Upper lobe of left lung (tissue), 6 donors: ENCODE results near the gene GPATCH2. TPM values are rescaled to one million over a fixed set of nuclear protein-coding genes. Genes with fewer than 3 reads are reported as not detected.

Experiments
- ATAC-seq, 2 donors: fragments of 200-7000 bp; cut with Tn5 transposase; one replicate each; pipeline ENCODE4 v1.9.1; 2022; ENCODE audit warnings: mild to moderate bottlenecking in 2 of 2, moderate library complexity in 2 of 2; ENCODE audit not compliant: low FRiP score in 2 of 2
- DNase-seq, 2 donors: peaks; one replicate each; pipeline ENCODE4 v3.0.0-alpha.2; 2019 to 2020
- H3K27ac ChIP-seq, 4 donors: fragments of 200-600 bp; sonication (generic); one replicate each; pipeline ENCODE4 v1.5.1; 2016 to 2019
- H3K27me3 ChIP-seq, 4 donors: fragments of 200-600 bp; sonication (generic); one replicate each; pipeline ENCODE4 v1.5.1; 2017 to 2019
- H3K36me3 ChIP-seq, 4 donors: fragments of 200-600 bp; sonication (generic); one replicate each; pipeline ENCODE4 v1.5.1; 2016 to 2019
- H3K4me1 ChIP-seq, 4 donors: fragments of 200-600 bp; sonication (generic); one replicate each; pipeline ENCODE4 v1.5.1; 2018 to 2019
- H3K4me3 ChIP-seq, 4 donors: fragments of 200-600 bp; sonication (generic); one replicate each; pipeline ENCODE4 v1.5.1; 2017 to 2019; ENCODE audit warnings: mild to moderate bottlenecking in 2 of 4, moderate library complexity in 1 of 4
- H3K9me3 ChIP-seq, 4 donors: fragments of 200-600 bp; sonication (generic); one replicate each; pipeline ENCODE4 v1.5.1; 2018 to 2019
- EP300 ChIP-seq, 4 donors: sonication (generic); formaldehyde crosslinking; IDR thresholded peaks; one replicate each; pipeline ENCODE4 v1.5.1; 2017; ENCODE audit warnings: antibody characterized with exemption in 4 of 4, control low read depth in 2 of 4
- POLR2A ChIP-seq, 4 donors: fragments of 450-650 bp; IDR thresholded peaks; one replicate each; pipeline ENCODE4 v1.5.1; 2016 to 2017; ENCODE audit warnings: antibody characterized with exemption in 4 of 4, mild to moderate bottlenecking in 2 of 4
- POLR2AphosphoS5 ChIP-seq, 2 donors: sonication (generic); formaldehyde crosslinking; IDR thresholded peaks; one replicate each; pipeline ENCODE4 v1.5.1; 2017; ENCODE audit warnings: antibody characterized with exemption in 2 of 2
- WGBS, 2 donors: methylation state at CpG; one replicate each; pipeline ENCODE4 v1.1.5; 2017 to 2018; 5-methylcytosine and 5-hydroxymethylcytosine counted together
- total RNA-seq, 6 donors: library from RNA; depleted of rRNA in 4 of 6; stranded (reverse); fragments of >200 nt in 4 of 6; gene quantifications; one replicate each; pipeline versions ENCODE4 v1.1.0 to v1.2.1, GENCODE V29; 2016 to 2021
- TF ChIP-seq, protein P1 (sequence below), 6 experiments: fragments of 450-650 bp in 4 of 6; fragments of 200-600 bp in 2 of 6; sonication (generic) in 2 of 6; IDR thresholded peaks; one replicate each; pipeline ENCODE4 v1.5.1; 2016 to 2019; ENCODE audit warnings: antibody characterized with exemption in 6 of 6
- donor health status: DM: no; HTN: no; CAD: no; lungs with moderate emphysema.
- donor health status: DM: no; HTN: yes; CAD: no; lungs with severe emphysema.

The GPATCH2 gene
- total RNA-seq, 6 donors from 2014 or later, result 9.1 to 22.4 (median 15.1) TPM

DNA sequence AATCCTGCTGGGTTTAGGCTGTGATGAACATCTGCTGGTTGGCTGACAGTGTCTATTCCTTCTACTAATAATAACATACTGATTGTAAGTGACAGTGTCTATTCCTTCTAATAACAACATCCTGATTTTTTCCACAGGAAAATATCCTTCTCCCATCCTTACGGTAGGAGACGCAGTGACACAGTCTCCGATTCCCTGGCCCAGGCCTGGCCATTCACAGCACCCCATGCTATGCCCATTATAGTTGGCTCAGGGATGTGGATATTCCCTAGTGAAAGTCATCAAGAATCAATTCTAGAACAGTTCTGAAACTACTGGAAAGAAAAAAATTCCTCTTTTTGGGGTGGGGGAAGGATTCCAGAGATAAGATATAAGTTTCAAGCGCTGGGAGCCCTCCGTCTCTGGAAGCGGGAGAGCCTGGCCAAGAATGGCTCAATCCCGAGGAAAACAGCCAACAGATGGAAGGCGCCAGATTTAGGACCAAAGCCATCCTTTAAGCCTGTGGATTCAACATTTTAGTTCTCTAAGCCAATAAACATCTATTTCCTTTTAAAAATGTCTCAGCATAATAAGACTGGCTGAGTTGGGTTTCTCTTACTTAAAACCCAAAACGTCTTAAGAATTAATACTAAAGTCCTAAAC lies 88.6 kb downstream of the GPATCH2 start:
- WGBS, 2 donors, result 83 to 88% methylated on average over 9 of the region's 9 CpGs
- no peaks in the 10 kb centered on the region for H3K9me3 ChIP-seq
- H3K4me3 ChIP-seq, result no peak overlapping the region
- no peaks in the 10 kb centered on the region for H3K36me3 ChIP-seq
- H3K27me3 ChIP-seq, result no peaks in the 10 kb centered on the region
- TF ChIP-seq POLR2A (IDR thresholded peaks at IDR 0.05), result no peak
- no peak for TF ChIP-seq EP300 (IDR thresholded peaks at IDR 0.05)
- no peak for TF ChIP-seq POLR2AphosphoS5 (IDR thresholded peaks at IDR 0.05)
- TF ChIP-seq, protein P1, sequence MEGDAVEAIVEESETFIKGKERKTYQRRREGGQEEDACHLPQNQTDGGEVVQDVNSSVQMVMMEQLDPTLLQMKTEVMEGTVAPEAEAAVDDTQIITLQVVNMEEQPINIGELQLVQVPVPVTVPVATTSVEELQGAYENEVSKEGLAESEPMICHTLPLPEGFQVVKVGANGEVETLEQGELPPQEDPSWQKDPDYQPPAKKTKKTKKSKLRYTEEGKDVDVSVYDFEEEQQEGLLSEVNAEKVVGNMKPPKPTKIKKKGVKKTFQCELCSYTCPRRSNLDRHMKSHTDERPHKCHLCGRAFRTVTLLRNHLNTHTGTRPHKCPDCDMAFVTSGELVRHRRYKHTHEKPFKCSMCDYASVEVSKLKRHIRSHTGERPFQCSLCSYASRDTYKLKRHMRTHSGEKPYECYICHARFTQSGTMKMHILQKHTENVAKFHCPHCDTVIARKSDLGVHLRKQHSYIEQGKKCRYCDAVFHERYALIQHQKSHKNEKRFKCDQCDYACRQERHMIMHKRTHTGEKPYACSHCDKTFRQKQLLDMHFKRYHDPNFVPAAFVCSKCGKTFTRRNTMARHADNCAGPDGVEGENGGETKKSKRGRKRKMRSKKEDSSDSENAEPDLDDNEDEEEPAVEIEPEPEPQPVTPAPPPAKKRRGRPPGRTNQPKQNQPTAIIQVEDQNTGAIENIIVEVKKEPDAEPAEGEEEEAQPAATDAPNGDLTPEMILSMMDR (IDR thresholded peaks at IDR 0.05), result no peak
- DNase-seq (no peak), ATAC-seq (no peak)
- H3K27ac ChIP-seq, result no peak overlapping the region
- H3K4me1 ChIP-seq, result no peaks in the 10 kb centered on the region

DNA sequence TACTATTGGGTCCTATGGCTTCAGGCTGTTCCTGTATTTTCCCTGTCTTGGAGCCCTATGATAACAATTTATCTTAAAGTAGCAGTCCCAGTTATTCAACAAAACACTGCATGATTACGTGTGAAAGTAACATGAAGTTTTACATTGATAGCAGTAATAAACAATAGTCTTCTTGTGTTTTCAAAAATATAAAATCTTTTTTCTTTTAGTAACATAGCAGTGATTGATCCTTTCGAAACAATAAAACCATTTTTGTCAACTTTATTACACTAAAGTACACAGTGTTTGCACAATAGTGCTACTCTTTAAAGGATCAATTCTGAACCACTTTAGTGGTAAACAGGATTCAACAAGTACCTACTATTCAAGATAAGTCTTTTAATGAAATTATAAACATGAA lies 90.6 kb downstream of the GPATCH2 start:
- no peaks in the 10 kb centered on the region for H3K36me3 ChIP-seq
- no peak overlapping the region for H3K4me3 ChIP-seq
- no peak for ATAC-seq
- no peaks in the 10 kb centered on the region for H3K9me3 ChIP-seq
- H3K27me3 ChIP-seq, result no peaks in the 10 kb centered on the region
- WGBS, 2 donors, result 83 to 86% methylated on average over 2 of the region's 2 CpGs
- H3K27ac ChIP-seq, result no peak overlapping the region
- no peaks in the 10 kb centered on the region for H3K4me1 ChIP-seq
- DNase-seq, result no peak
- TF ChIP-seq, protein P1 (IDR thresholded peaks at IDR 0.05), result no peak
- TF ChIP-seq POLR2A (IDR thresholded peaks at IDR 0.05) (no peak), EP300 (IDR thresholded peaks at IDR 0.05) (no peak), POLR2AphosphoS5 (IDR thresholded peaks at IDR 0.05) (no peak)

GRCh38 chr1:217539510-217539909 lies 91.4 kb downstream of the GPATCH2 start:
- 90 to 93% methylated on average over 2 of the region's 2 CpGs for WGBS, 2 donors

DNA sequence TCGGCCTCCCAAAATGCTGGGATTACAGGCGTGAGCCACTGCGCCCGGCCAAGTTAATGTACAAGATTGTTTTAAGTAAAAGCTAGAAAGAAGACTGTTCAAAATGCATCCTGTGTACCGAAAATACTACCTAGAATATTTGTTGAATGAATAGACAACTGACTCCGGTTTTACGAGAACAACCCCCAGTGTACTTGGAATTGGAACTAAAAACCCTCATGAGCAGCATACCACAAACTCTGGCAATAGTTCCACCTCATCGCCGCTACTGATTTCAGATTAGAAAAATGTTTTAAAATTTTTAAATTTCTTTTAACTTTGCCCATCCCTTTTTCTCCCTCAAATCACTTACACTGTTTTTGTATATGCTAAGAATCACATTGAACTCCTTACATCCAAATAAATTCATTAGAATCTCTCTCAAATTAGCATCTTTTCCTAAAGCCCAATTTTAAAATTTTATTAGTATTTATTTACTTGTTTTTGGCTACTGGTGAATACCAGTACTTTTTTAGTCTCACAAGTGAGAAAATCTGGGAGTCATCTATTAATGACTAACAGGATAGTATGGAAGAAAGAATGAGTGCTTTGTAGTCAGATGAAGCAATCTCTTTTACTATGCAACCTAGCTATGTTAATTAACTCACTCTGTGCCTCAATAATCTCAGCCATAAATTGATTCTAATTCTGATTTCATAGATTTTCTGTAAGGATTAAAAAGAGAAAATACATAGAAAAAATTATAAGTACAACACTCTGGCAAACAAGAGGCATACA lies 95.1 kb downstream of the GPATCH2 start:
- H3K27ac ChIP-seq, result no peak overlapping the region
- TF ChIP-seq, protein P1 (IDR thresholded peaks at IDR 0.05), result no peak
- no peak for TF ChIP-seq EP300 (IDR thresholded peaks at IDR 0.05)
- no peak for TF ChIP-seq POLR2AphosphoS5 (IDR thresholded peaks at IDR 0.05)
- TF ChIP-seq POLR2A (IDR thresholded peaks at IDR 0.05), result no peak
- 91 to 96% methylated on average over 9 of the region's 9 CpGs for WGBS, 2 donors

More at GRCh38 chr1:217539510-217539909, 91.4 kb downstream of the GPATCH2 start:
- Histone ChIP-seq H3K4me3 (no peak overlapping the region), H3K27me3 (no peaks in the 10 kb centered on the region), H3K4me1 (no peaks in the 10 kb centered on the region), H3K9me3 (no peaks in the 10 kb centered on the region), H3K36me3 (no peaks in the 10 kb centered on the region), H3K27ac (no peak overlapping the region)
- ATAC-seq (no peak), DNase-seq (no peak)
- TF ChIP-seq POLR2AphosphoS5 (IDR thresholded peaks at IDR 0.05) (no peak), POLR2A (IDR thresholded peaks at IDR 0.05) (no peak), EP300 (IDR thresholded peaks at IDR 0.05) (no peak)
- TF ChIP-seq, protein P1 (IDR thresholded peaks at IDR 0.05), result no peak

More for the DNA sequence above, 95.1 kb downstream of the GPATCH2 start:
- H3K9me3 ChIP-seq, result no peaks in the 10 kb centered on the region
- DNase-seq (no peak), ATAC-seq (no peak)
- no peak overlapping the region for H3K4me3 ChIP-seq
- no peaks in the 10 kb centered on the region for H3K36me3 ChIP-seq
- no peaks in the 10 kb centered on the region for H3K4me1 ChIP-seq
- H3K27me3 ChIP-seq, result no peaks in the 10 kb centered on the region
